Subcutaneous abdominal adipose tissue (tissue), 5 donors: ENCODE data around the gene LASP1.
A peak's percentile ranks its signal among the peaks of the same experiment; 100 is the strongest.

ENCODE experiments used
- H3K27ac ChIP-seq: one replicate; pipeline ENCODE4 v1.7.0; 2013; ENCODE audit warnings: low read depth, mild to moderate bottlenecking, inconsistent platforms, low read length, moderate library complexity
- H3K27me3 ChIP-seq, 5 donors: one replicate each; pipeline ENCODE4 v1.7.0; 2013; ENCODE audit warnings: low read length in 5 of 5, inconsistent platforms in 1 of 5; ENCODE audit not compliant: control insufficient read depth in 5 of 5, insufficient read depth in 4 of 5
- H3K36me3 ChIP-seq, 5 donors: one replicate each; pipeline ENCODE4 v1.7.0; 2013; ENCODE audit warnings: low read length in 5 of 5; ENCODE audit not compliant: control insufficient read depth in 5 of 5, insufficient read depth in 5 of 5
- H3K4me1 ChIP-seq, 5 donors: one replicate each; pipeline ENCODE4 v1.7.0; 2013; ENCODE audit warnings: low read length in 5 of 5, mild to moderate bottlenecking in 3 of 5, moderate library complexity in 1 of 5; ENCODE audit not compliant: control insufficient read depth in 5 of 5, insufficient read depth in 5 of 5
- H3K4me3 ChIP-seq, 5 donors: one replicate each; pipeline ENCODE4 v1.7.0; 2013; ENCODE audit warnings: low read length in 5 of 5, low read depth in 1 of 5
- H3K9ac ChIP-seq, 5 donors: one replicate each; pipeline ENCODE4 v1.7.0; 2013; ENCODE audit warnings: low read length in 5 of 5, mild to moderate bottlenecking in 4 of 5, moderate library complexity in 3 of 5
- H3K9me3 ChIP-seq, 5 donors: one replicate each; pipeline ENCODE4 v1.7.0; 2013; ENCODE audit warnings: low read length in 5 of 5; ENCODE audit not compliant: control insufficient read depth in 5 of 5
- donor health status: healthy.
- donor health status: healthy.
- donor health status: healthy.
- donor health status: healthy.
- donor health status: healthy.

LASP1 gene

GRCh38 chr17:38897176-38897575 lies 27.3 kb downstream of the LASP1 start:
- H3K27ac ChIP-seq: peak overlapping the region; percentile 91
- H3K9ac ChIP-seq: peak overlapping the region in 4 of 5 donors; percentile 8 to 64 (median 58)
- peaks cover 0 to 52% (median 39%) of the 10 kb centered on the region in 5 donors for H3K36me3 ChIP-seq
- H3K4me1 ChIP-seq: peaks cover 40 to 94% (median 87%) of the 10 kb centered on the region in 5 donors
- H3K4me3 ChIP-seq: peak overlapping the region in 1 of 5 donors; percentile 13
- no peaks in the 10 kb centered on the region for H3K27me3 ChIP-seq
- no peaks in the 10 kb centered on the region for H3K9me3 ChIP-seq

GRCh38 chr17:38897671-38898290 lies 27.9 kb downstream of the LASP1 start:
- Histone ChIP-seq H3K4me1 (peaks cover 39 to 92% (median 87%) of the 10 kb centered on the region in 5 donors), H3K27me3 (no peaks in the 10 kb centered on the region), H3K9me3 (no peaks in the 10 kb centered on the region), H3K4me3 (peak overlapping the region in 1 of 5 donors; percentile 13), H3K9ac (peak overlapping the region in 4 of 5 donors; percentile 46 to 76 (median 62)), H3K36me3 (peaks cover 0 to 46% (median 33%) of the 10 kb centered on the region in 5 donors), H3K27ac (peak overlapping the region; percentile 91)

GRCh38 chr17:38898291-38898679 lies 28.4 kb downstream of the LASP1 start:
- Histone ChIP-seq H3K27ac (peak overlapping the region; percentile 91), H3K9ac (peak overlapping the region in 4 of 5 donors; percentile 30 to 76 (median 52)), H3K9me3 (no peaks in the 10 kb centered on the region), H3K4me3 (peak overlapping the region in 1 of 5 donors; percentile 31), H3K4me1 (peaks cover 36 to 92% (median 87%) of the 10 kb centered on the region in 5 donors), H3K27me3 (no peaks in the 10 kb centered on the region), H3K36me3 (peaks cover 0 to 45% (median 31%) of the 10 kb centered on the region in 5 donors)

GRCh38 chr17:38898812-38899348 lies 29.0 kb downstream of the LASP1 start:
- H3K27me3 ChIP-seq: no peaks in the 10 kb centered on the region
- peak overlapping the region in 2 of 5 donors; percentile 14 to 43 for H3K4me3 ChIP-seq
- peaks cover 0 to 45% (median 30%) of the 10 kb centered on the region in 5 donors for H3K36me3 ChIP-seq
- peak overlapping the region; percentile 91 for H3K27ac ChIP-seq
- no peaks in the 10 kb centered on the region for H3K9me3 ChIP-seq
- peaks cover 36 to 92% (median 87%) of the 10 kb centered on the region in 5 donors for H3K4me1 ChIP-seq
- H3K9ac ChIP-seq: peak overlapping the region in 3 of 5 donors; percentile 35 to 76 (median 48)

GRCh38 chr17:38899421-38899820 lies 29.6 kb downstream of the LASP1 start:
- no peaks in the 10 kb centered on the region for H3K9me3 ChIP-seq
- H3K27me3 ChIP-seq: no peaks in the 10 kb centered on the region
- peak overlapping the region in 2 of 5 donors; percentile 35 to 52 for H3K9ac ChIP-seq
- H3K4me1 ChIP-seq: peaks cover 31 to 88% (median 84%) of the 10 kb centered on the region in 5 donors
- peak overlapping the region in 1 of 5 donors; percentile 43 for H3K4me3 ChIP-seq
- H3K27ac ChIP-seq: peak overlapping the region; percentile 91
- peaks cover 0 to 42% (median 30%) of the 10 kb centered on the region in 5 donors for H3K36me3 ChIP-seq

GRCh38 chr17:38900978-38901656 lies 31.3 kb downstream of the LASP1 start:
- no peaks in the 10 kb centered on the region for H3K27me3 ChIP-seq
- H3K27ac ChIP-seq: peak overlapping the region; percentile 91
- H3K36me3 ChIP-seq: peaks cover 0 to 44% (median 26%) of the 10 kb centered on the region in 5 donors
- H3K4me3 ChIP-seq: peak overlapping the region in 2 of 5 donors; percentile 3 to 37
- H3K9me3 ChIP-seq: no peaks in the 10 kb centered on the region
- peaks cover 30 to 80% (median 78%) of the 10 kb centered on the region in 5 donors for H3K4me1 ChIP-seq
- H3K9ac ChIP-seq: peak overlapping the region in 2 of 5 donors; percentile 1 to 23

- peaks cover 13 to 79% (median 75%) of the 10 kb centered on the region in 5 donors for H3K4me1 ChIP-seq
- no peaks in the 10 kb centered on the region for H3K9me3 ChIP-seq
- no peak overlapping the region for H3K4me3 ChIP-seq
- H3K36me3 ChIP-seq: peaks cover 0 to 47% (median 22%) of the 10 kb centered on the region in 5 donors
- no peak overlapping the region for H3K9ac ChIP-seq
- H3K27me3 ChIP-seq: no peaks in the 10 kb centered on the region
- H3K27ac ChIP-seq: peak overlapping the region; percentile 73
These were observed 33.5 kb downstream of the LASP1 start for GRCh38 chr17:38903404-38903803.

- peak overlapping the region; percentile 87 for H3K27ac ChIP-seq
- no peaks in the 10 kb centered on the region for H3K9me3 ChIP-seq
- peaks cover 0 to 42% (median 15%) of the 10 kb centered on the region in 5 donors for H3K36me3 ChIP-seq
- no peaks in the 10 kb centered on the region for H3K27me3 ChIP-seq
- no peak overlapping the region for H3K9ac ChIP-seq
- no peak overlapping the region for H3K4me3 ChIP-seq
- peaks cover 12 to 75% (median 67%) of the 10 kb centered on the region in 5 donors for H3K4me1 ChIP-seq
These were observed 35.0 kb downstream of the LASP1 start for GRCh38 chr17:38904892-38905291.

- H3K27ac ChIP-seq: peak overlapping the region; percentile 30
- H3K4me3 ChIP-seq: no peak overlapping the region
- H3K27me3 ChIP-seq: no peaks in the 10 kb centered on the region
- no peak overlapping the region for H3K9ac ChIP-seq
- peaks cover 12 to 70% (median 63%) of the 10 kb centered on the region in 5 donors for H3K4me1 ChIP-seq
- peaks cover 0 to 42% (median 17%) of the 10 kb centered on the region in 5 donors for H3K36me3 ChIP-seq
- H3K9me3 ChIP-seq: no peaks in the 10 kb centered on the region
These were observed 35.5 kb downstream of the LASP1 start for GRCh38 chr17:38905375-38905774.
